Measurements from ENCODE around the gene NEK6. TPM values are rescaled to one million over a fixed set of nuclear protein-coding genes. Genes with fewer than 3 reads are reported as not detected.
A peak's percentile ranks its signal among the peaks of the same experiment; 100 is the strongest.

Gene NEK6
- total and polyA plus RNA-seq, 2 experiments from 2014 or later = 33.5 to 44.7 TPM

DNA sequence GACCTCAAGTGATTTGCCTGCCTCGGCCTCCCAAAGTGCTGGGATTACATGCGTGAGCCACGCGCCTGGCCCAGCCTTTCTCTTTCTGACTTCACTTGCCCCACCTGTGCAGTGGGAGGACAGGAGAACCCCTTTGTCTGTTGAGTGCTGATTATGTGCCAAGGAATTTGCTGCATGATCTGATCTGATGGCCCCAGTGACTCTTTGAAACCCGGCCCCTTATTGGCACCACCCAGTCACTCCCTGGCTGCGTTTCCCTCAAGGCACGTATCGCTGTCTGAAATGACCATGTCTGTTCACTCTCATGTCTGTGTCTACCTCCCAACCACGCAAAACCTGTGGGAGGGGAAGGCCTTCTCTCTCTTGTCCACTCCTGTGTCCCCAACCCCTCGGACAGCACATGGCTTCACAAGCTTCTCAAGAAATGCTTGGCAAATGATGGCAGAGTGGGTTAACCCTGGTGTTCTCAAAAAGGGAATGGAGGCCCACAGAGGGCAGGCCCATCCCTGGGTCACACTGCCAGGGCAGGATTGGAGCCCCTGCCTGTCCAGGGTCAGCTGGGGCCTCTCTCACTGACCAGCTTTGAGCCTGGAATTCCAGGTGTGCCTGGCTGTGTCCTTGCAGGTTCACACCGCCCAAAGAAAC is 21.9 kb downstream of the NEK6 start:
- H3K79me2 ChIP-seq = peaks cover 90% of the 10 kb centered on the region
- TF ChIP-seq EZH2phosphoT487 (IDR thresholded peaks at IDR 0.05; ENCODE audit: low read depth, severe bottlenecking, unreplicated experiment) (no peak), EZH2 (IDR thresholded peaks at IDR 0.05; ENCODE audit: borderline replicate concordance) (no peak)
- TF ChIP-seq, protein P1, sequence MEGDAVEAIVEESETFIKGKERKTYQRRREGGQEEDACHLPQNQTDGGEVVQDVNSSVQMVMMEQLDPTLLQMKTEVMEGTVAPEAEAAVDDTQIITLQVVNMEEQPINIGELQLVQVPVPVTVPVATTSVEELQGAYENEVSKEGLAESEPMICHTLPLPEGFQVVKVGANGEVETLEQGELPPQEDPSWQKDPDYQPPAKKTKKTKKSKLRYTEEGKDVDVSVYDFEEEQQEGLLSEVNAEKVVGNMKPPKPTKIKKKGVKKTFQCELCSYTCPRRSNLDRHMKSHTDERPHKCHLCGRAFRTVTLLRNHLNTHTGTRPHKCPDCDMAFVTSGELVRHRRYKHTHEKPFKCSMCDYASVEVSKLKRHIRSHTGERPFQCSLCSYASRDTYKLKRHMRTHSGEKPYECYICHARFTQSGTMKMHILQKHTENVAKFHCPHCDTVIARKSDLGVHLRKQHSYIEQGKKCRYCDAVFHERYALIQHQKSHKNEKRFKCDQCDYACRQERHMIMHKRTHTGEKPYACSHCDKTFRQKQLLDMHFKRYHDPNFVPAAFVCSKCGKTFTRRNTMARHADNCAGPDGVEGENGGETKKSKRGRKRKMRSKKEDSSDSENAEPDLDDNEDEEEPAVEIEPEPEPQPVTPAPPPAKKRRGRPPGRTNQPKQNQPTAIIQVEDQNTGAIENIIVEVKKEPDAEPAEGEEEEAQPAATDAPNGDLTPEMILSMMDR (IDR thresholded peaks at IDR 0.05; ENCODE audit: poor library complexity) = no peak
- DNase-seq (ENCODE audit: low spot score) = no peak
- no peak overlapping the region for H3K4me2 ChIP-seq
- no peaks in the 10 kb centered on the region for H3K27me3 ChIP-seq
- no peak overlapping the region for H3K4me3 ChIP-seq
- H3K27ac ChIP-seq = peak overlapping the region; percentile 79
- H3K9me2 ChIP-seq (replicated peaks; ENCODE audit: insufficient read depth) = no peaks in the 10 kb centered on the region
- H3K9me3 ChIP-seq (ENCODE audit: low read depth) = no peaks in the 10 kb centered on the region
- WGBS (ENCODE audit: low lambda C conversion rate, missing lambda C conversion rate) = 86% methylated on average over 11 of the region's 11 CpGs
- H2AFZ ChIP-seq = no peak overlapping the region
- H4K20me1 ChIP-seq (ENCODE audit: insufficient read depth, poor library complexity, severe bottlenecking) = peaks cover 15% of the 10 kb centered on the region
- no peaks in the 10 kb centered on the region for H3K36me3 ChIP-seq (replicated peaks; ENCODE audit: insufficient read depth, low read depth)
- H3K4me1 ChIP-seq (ENCODE audit: insufficient read depth) = peaks cover 39% of the 10 kb centered on the region

GRCh38 chr9:124280176-124280691 is 22.5 kb downstream of the NEK6 start:
- Histone ChIP-seq H3K9me2 (replicated peaks; ENCODE audit: insufficient read depth) (no peaks in the 10 kb centered on the region), H3K9me3 (ENCODE audit: low read depth) (no peaks in the 10 kb centered on the region), H3K27me3 (no peaks in the 10 kb centered on the region), H3K4me3 (no peak overlapping the region), H3K36me3 (replicated peaks; ENCODE audit: insufficient read depth, low read depth) (no peaks in the 10 kb centered on the region), H3K79me2 (peaks cover 89% of the 10 kb centered on the region), H3K27ac (peak overlapping the region; percentile 79), H2AFZ (no peak overlapping the region), H4K20me1 (ENCODE audit: insufficient read depth, poor library complexity, severe bottlenecking) (peaks cover 14% of the 10 kb centered on the region), H3K4me1 (ENCODE audit: insufficient read depth) (peaks cover 45% of the 10 kb centered on the region), H3K4me2 (peak overlapping the region; percentile 48)
- DNase-seq (ENCODE audit: low spot score) = peak; percentile 69
- WGBS (ENCODE audit: low lambda C conversion rate, missing lambda C conversion rate) = 75% methylated on average over 16 of the region's 16 CpGs
- TF ChIP-seq, protein P1 (IDR thresholded peaks at IDR 0.05; ENCODE audit: poor library complexity) = no peak
- TF ChIP-seq EZH2phosphoT487 (IDR thresholded peaks at IDR 0.05; ENCODE audit: low read depth, severe bottlenecking, unreplicated experiment) (no peak), EZH2 (IDR thresholded peaks at IDR 0.05; ENCODE audit: borderline replicate concordance) (no peak)

DNA sequence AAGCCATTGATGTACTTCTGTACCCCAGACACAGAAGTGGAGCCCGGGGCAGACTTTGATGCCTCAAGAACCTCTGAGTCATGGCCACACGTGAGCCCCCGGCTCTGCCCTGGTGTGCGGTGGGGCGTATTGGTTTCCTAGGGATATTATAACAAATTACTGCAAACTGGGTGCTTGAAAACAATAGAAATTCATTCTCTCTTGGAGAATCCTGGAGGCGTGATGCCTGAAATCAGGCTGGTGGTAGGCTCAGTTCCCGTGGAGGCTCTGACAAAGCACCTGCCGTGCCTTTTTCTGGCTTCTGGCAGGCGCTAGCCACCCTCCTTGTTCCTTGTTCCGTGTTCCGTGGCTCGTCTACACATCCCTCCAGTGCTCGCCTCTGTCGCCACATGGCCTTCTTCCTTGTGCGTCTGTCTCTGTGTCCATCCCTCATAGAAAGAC is 24.2 kb downstream of the NEK6 start:
- WGBS (ENCODE audit: low lambda C conversion rate, missing lambda C conversion rate) = 89% methylated on average over 15 of the region's 15 CpGs
- Histone ChIP-seq H2AFZ (no peak overlapping the region), H3K4me1 (ENCODE audit: insufficient read depth) (peaks cover 58% of the 10 kb centered on the region), H3K27ac (peak overlapping the region; percentile 69), H3K9me2 (replicated peaks; ENCODE audit: insufficient read depth) (no peaks in the 10 kb centered on the region), H3K4me2 (no peak overlapping the region), H3K9me3 (ENCODE audit: low read depth) (no peaks in the 10 kb centered on the region), H3K36me3 (replicated peaks; ENCODE audit: insufficient read depth, low read depth) (no peaks in the 10 kb centered on the region), H3K4me3 (no peak overlapping the region), H3K27me3 (no peaks in the 10 kb centered on the region), H3K79me2 (peaks cover 83% of the 10 kb centered on the region), H4K20me1 (ENCODE audit: insufficient read depth, poor library complexity, severe bottlenecking) (peaks cover 4% of the 10 kb centered on the region)
- DNase-seq (ENCODE audit: low spot score) = no peak
- TF ChIP-seq EZH2 (IDR thresholded peaks at IDR 0.05; ENCODE audit: borderline replicate concordance) (no peak), EZH2phosphoT487 (IDR thresholded peaks at IDR 0.05; ENCODE audit: low read depth, severe bottlenecking, unreplicated experiment) (no peak)
- TF ChIP-seq, protein P1 (IDR thresholded peaks at IDR 0.05; ENCODE audit: poor library complexity) = no peak

Measured in hepatocyte (in vitro differentiated cells).